Fibroblast of pulmonary artery (primary cell): ENCODE measurements around the gene MAGI3.

Source experiments
- DNase-seq: peaks from one replicate; pipeline ENCODE4 v3.0.0-alpha.2; 2010; ENCODE audit warnings: low read depth
- H3K4me3 ChIP-seq: replicated peaks from 2 replicates; pipeline ENCODE4 v1.5.1; 2011; ENCODE audit warnings: low read depth, mild to moderate bottlenecking, control low read depth, low read length, moderate library complexity
- TF ChIP-seq, protein P1 (sequence below): IDR thresholded peaks from 2 replicates; pipeline ENCODE4 v1.5.1; 2011; ENCODE audit warnings: mild to moderate bottlenecking, control low read depth, low read length, inconsistent platforms; ENCODE audit errors: missing control alignments

Gene MAGI3

DNA sequence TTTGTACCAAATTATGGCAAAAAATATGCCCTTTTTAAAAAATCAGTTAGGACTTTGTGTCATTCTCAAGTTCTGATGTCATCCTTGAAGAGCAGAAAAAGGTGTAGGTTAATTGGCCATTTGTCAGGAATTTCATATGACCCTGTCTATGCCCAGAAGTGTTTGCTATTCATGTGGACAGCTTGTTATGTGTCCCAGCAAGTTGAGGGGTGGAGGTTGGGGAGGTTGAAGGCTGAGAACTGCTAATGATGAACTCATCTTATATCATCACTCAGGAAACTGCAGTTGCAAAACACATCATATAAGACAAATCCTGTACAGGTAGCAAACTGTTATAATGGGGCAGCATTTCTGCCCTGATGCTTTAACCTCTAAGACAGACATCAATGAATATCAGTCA lies 262.5 kb downstream of the MAGI3 start:
- peak; percentile 13 for DNase-seq
- TF ChIP-seq, protein P1, sequence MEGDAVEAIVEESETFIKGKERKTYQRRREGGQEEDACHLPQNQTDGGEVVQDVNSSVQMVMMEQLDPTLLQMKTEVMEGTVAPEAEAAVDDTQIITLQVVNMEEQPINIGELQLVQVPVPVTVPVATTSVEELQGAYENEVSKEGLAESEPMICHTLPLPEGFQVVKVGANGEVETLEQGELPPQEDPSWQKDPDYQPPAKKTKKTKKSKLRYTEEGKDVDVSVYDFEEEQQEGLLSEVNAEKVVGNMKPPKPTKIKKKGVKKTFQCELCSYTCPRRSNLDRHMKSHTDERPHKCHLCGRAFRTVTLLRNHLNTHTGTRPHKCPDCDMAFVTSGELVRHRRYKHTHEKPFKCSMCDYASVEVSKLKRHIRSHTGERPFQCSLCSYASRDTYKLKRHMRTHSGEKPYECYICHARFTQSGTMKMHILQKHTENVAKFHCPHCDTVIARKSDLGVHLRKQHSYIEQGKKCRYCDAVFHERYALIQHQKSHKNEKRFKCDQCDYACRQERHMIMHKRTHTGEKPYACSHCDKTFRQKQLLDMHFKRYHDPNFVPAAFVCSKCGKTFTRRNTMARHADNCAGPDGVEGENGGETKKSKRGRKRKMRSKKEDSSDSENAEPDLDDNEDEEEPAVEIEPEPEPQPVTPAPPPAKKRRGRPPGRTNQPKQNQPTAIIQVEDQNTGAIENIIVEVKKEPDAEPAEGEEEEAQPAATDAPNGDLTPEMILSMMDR, result no peak
- no peak overlapping the region for H3K4me3 ChIP-seq

DNA sequence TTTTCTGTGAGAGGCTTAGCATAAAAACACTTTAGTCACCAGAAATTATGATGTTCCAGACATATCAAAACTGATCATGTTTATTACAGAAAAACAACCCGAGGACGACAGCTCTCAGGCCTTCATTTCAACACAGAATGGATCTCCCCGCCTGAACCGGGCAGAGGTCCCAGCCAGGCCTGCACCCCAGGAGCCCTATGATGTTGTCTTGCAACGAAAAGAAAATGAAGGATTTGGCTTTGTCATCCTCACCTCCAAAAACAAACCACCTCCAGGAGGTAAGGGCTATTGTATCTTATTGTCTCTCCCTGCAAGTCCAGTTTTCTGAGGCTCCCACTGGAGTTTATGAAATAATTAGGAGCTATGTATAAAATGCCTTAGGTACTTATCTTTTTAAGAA lies 263.4 kb downstream of the MAGI3 start:
- no peak overlapping the region for H3K4me3 ChIP-seq
- TF ChIP-seq, protein P1, result no peak
- no peak for DNase-seq

DNA sequence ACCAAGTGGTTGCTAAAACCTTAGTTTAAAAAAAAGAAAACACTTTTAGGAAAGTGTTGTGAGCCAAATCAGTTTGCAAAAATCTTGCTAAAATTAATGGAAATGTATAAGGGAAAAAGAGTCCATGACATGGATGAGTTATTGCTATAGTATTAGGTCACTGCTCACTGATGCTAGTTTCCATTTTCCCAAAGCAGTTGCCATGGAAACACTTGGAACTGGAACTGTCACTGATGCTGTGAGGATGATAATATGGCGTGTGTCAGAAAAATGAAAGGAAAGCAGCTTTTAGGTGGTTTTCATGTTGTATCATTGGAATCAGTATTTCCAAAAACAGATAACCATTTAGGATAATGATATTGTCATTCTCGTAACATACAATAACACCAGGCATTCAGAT lies 264.6 kb downstream of the MAGI3 start:
- TF ChIP-seq, protein P1, result no peak
- DNase-seq, result no peak
- H3K4me3 ChIP-seq, result no peak overlapping the region

- TF ChIP-seq, protein P1, result no peak
- no peak overlapping the region for H3K4me3 ChIP-seq
- DNase-seq, result no peak
These were observed 266.8 kb downstream of the MAGI3 start for GRCh38 chr1:113657126-113657525.

DNA sequence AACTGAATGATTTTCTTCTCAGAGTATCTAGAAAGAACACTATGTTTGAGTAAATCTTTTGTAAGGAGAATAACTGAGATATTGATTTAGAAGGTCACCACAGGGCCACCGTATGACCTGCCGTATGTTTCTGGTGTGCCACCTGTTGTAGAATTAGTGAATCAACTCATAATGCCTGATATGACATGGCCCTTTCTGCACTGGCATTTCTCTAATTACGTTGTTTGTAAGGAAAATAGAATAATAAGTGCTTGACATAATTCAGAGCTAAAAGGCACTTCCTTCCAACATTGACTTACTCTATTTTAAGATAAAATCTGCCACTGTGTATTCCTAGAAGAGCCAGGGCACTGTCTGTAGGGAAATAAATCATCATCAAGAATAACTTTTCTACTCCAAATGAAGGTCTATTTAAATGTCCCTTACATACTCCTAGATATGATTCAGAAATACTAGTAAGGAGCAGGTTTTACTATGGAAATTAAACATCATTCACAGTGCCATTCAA lies 267.3 kb downstream of the MAGI3 start:
- TF ChIP-seq, protein P1, result no peak
- no peak for DNase-seq
- H3K4me3 ChIP-seq, result no peak overlapping the region

- TF ChIP-seq, protein P1, result no peak
These were observed 268.7 kb downstream of the MAGI3 start for GRCh38 chr1:113659035-113659434.

DNA sequence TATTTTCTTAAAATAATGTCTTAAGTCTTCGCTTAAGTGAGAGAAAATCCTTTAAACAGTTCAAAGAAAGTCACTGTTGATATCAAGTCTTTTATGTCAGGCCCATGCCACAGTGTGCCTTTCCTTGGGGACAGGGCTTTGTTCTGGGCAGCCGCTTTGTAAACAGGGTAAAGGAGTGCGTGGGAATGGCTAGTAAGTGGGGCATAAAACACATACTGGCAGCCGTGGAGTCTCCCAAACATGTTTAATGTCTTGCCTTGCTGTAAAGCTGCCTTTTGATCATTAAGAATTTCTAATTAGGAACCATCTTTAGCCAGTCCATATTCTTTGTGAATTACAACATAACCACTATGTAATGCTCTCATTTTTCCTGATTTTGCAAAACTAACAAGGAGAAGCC lies 269.2 kb downstream of the MAGI3 start:
- no peak for DNase-seq
- TF ChIP-seq, protein P1, result no peak
- H3K4me3 ChIP-seq, result no peak overlapping the region

More at GRCh38 chr1:113659035-113659434, 268.7 kb downstream of the MAGI3 start:
- DNase-seq, result no peak
- no peak overlapping the region for H3K4me3 ChIP-seq
